Activated CD8-positive, alpha-beta memory T cell treated with anti-CD3 and anti-CD28 coated beads for 24 hours (primary cell): ENCODE measurements around the gene UBXN6.
A peak's percentile ranks its signal among the peaks of the same experiment; 100 is the strongest.

Experiments used
- DNase-seq: peaks from one replicate; pipeline ENCODE4 v3.0.0-alpha.2; 2020

Gene UBXN6, protein sequence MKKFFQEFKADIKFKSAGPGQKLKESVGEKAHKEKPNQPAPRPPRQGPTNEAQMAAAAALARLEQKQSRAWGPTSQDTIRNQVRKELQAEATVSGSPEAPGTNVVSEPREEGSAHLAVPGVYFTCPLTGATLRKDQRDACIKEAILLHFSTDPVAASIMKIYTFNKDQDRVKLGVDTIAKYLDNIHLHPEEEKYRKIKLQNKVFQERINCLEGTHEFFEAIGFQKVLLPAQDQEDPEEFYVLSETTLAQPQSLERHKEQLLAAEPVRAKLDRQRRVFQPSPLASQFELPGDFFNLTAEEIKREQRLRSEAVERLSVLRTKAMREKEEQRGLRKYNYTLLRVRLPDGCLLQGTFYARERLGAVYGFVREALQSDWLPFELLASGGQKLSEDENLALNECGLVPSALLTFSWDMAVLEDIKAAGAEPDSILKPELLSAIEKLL

GRCh38 chr19:4457654-4458395, at the start of gene UBXN6:
UBXN6 (minus strand) TSS chr19:4457794; CDS start chr19:4457697, 97 bp downstream.
- peak; percentile 98 for DNase-seq

- no peak for DNase-seq
These were observed 49.5 kb upstream of the UBXN6 start for GRCh38 chr19:4507150-4507452.

DNA sequence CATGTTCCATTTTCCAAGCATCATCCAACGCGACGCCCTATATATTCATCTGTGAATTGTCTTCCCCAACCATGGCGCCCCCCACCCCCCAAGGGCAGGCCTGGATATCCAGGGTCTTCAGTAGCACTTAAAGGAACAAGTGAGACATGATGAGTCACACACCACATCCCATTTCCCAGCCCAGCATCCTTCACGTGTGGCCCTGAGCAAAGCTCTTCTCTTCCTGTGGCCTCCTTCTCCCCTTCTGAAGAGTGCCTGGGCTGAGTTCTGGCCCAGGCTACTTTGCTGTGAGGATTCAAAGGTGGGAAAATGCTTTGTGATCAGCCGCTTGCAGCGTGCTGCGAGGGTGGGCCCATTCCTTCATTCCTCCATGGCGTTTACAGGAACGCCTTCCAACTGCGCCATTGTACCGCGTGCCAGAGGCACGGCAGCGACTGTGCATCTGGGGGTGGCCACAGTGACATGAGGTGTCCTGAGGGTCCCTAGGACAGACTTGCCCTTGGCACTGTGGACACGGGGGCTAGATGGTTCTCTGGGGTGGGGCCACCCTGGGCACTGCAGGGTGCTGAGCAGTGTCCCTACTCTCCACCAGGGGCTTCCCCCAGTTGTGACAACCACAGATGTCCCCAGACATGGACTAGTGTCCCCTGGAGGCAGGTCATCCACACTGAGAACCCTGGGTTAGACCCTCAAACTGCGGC, 49.0 kb upstream of the UBXN6 start:
- no peak for DNase-seq

DNA sequence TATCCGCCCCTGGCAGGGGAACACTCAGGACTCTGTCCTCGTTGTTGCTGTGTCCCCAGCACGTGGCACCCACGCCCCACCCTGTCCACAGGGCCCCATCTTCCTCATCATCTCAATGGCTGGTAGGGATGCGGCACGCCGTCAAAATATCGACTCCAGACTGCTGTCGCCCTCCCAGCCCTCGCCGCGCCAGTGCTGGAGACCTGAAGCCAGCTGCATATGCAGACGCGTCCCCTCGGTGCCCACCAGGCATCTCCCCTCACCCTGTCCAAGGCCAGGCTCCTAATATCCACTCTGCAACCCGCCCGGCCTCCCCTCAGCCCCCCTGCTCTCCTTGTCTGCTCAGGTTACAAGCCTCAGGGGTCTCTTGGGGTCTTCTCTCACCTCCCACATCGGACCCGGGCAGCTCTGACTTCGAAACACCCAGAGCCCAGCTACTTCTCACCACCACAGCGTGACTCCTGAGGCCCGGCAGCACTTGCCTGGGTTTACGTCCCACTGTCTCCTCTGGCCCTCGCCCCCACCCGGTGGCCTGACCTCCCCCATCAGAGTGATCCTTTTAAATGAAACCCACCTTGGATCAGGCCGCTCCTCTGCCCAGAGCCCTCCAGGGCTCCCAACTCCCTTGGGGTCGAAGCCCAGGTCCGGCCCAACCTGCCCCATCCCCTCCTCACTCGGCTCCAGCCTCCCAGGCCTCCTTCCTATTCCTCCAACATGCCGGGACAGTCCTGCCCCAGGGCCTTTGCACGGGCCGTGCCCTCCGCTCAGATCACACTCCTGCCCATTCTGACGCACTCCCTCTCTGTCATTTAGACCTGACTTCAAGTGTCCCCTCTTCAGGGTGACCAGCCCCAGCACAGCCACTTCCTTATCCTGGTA, 48.2 kb upstream of the UBXN6 start:
- no peak for DNase-seq

DNA sequence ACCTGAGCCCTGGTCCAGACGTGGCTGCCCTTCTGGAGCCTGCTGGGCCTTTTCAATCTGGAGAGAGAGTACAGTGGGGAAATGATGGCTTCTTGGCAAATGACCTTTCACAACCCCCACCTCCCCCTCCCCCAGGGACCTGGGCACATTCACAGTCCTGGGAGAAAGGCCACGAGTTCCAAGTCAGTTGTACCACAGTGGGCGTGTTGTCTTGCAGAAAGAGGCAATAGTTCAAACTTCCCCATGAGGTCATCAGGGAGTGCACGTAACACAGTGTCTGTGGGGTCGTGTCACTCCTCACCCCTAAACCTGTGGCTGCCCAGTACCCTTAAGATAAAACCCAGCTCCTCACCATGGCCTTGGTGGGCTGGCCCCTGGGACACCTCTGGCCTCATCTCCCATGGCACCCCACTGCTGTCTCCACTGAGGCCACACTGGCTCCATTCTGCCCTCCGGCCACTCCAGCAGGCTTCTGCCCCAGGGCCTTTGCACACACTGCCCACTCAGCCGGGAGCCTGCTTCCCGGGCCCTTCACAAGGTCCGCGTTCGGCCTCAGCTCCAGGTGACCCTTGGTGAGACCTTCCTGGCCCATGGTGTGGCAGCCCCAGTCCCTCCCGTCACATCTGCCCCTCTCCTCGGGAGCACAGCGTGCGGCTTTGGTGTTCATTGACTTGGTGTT, 47.4 kb upstream of the UBXN6 start:
- DNase-seq, result no peak

DNA sequence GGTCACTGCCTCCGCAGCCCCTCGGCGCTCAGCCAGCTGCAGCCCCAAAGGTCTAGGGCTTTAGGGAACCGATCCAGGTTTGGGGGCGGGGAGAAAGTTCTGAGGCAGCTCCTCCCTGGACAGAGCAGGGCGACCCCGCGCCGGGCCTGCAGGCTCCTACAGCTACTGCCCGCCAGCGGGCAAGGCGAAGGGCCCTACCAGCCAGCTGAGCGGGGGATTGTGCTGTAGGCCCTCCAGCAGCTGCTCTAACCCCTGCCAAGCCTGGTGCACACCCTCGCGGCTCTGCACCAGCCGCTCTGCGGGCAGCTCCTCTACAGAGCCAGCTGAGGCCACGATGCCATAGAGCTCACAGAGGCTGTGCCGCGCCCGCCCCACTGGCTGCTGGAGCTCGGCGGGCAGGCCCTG, 46.7 kb upstream of the UBXN6 start:
- DNase-seq, result no peak

DNA sequence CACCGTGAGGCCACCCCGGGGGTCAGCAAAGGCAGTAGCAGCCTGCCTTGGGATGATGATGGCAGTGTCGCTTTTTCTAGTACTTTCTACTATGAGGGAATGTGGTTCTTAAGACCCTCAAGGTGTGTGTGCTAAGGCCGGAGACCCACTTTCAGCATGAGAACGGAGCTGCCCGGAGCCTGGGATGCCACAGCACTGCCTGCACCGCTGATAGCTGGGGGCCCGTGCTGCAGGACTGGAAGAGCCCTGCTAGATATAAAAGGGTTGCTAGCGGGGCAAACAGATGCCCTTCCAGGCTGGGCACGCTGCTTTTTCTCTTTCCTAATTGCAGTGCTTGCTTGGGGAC, 46.2 kb upstream of the UBXN6 start:
- no peak for DNase-seq

DNA sequence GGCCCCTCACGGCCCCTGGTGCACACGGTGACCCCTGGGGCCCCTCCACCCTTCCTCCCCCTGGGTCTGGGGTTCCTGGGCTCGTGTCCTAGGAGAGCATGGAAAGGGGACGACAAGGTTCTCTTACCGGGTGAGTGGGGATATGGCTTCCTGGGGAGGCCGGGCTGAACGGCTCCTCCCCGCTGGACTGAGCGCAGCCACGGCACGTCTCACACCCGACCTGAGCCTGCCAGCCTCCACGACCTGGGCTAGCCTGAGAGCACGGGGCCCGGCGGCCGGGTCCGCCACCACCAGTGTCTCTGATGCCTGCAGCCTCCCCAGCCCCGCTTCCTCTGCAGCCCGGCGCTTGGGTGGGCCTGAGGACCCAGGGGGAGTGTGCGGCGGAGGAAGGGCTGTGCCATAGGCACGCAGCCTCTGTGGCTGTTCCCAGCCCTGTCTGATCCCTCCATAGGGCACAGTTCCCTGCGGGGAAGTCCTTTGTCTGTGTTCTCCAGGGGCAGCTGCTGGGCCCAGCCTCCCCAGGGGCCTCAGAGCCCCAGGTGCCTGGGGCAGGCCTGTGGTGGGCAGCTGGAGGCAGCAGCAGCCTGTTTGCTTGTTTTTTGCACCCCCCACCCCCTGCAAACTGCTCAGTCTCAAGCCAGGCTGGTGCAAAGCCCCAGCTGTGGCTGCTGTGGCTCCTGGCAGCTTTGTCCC, 45.7 kb upstream of the UBXN6 start:
- DNase-seq, result no peak

DNA sequence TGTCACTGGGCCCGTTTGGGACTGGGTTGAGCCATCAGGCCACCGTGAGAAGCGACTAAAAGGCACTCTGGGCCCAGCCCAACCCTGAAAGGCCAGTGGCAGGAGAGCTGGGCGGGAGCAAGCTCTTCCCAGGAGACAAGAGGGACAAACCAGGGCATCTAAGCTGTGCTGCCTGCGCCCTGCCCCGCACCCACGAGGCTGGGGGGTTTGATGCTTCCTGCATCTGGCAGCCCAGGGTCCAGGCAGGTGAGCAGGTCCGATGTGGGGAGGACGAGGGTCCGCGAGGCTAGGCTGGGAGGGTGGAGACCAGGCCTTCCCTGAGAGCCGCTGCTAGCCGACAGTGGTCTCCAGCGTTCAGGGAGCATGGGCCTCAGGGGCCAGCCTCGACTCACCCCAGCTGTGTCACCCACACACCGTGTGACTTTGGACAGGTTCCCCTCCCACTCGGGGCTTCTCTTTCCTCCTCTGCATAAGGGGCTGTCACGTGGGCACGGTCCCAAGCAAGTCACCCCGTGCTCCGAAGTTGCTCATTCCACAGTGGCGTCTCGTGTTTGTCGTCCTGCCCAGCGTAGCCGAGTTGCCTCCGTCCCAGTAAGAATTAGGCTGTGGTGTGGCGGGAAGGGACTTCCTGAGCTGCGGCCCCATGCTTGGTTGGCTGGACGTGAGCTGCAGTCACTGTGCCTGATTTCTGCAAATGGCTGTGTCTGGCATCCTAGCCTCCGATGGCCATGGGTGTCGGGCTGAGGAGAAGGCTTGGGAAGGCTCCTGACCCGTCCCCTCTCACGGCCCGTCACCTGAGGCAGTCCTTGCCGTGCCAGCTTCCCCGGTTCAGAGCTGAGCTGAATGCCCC, 44.9 kb upstream of the UBXN6 start:
- DNase-seq, result no peak

DNA sequence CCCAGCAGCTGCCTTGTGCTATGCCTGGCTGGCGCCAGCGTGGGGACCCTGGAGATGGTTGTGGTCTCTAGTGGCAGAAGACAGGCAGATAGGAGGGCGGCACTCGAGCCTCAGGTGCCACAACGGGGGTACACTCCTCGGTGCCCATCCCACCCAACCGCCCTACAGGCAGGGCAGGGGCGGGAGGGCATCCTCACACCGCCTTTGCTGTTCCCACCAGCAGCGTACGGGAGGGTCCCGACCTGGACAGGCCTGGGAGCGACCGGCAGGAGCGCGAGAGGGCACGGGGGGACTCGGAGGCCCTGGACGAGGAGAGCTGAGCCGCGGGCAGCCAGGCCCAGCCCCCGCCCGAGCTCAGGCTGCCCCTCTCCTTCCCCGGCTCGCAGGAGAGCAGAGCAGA, 44.1 kb upstream of the UBXN6 start:
- no peak for DNase-seq

DNA sequence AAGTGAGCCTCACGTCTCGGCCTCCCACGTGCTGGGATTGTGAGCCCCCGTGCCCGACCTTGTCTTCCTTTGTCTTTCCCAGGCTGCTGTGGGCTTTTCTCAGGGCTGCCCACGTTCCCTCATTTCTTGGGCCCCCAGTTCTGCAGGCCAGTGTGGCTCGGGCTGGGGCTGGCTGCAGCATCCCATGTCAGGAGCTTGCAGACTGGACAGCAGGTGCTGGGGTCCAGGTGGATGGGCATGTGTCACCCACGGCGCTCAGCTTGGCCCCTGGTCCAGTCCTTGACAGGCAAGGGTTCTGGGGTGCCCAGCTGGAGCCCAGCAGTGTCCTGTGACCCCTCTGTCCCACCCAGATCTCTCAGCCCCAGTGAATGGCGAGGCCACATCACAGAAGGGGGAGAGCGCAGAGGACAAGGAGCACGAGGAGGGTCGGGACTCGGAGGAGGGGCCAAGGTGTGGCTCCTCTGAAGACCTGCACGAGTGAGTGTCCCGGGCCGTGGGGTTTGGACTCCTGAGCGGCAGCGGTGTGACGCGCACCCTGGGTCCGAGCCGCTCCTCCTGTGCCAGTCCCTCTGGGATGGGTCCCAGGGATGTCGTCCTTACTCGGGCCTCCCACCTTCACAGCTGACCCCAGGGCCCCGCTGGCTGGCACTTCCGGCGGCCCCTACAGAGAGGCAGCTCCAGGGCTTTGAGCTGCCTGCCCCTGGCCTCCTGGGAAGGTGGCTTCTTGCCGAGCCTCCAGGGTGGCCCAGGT, 43.4 kb upstream of the UBXN6 start:
- no peak for DNase-seq

GRCh38 chr19:4499855-4500254, 42.3 kb upstream of the UBXN6 start:
- no peak for DNase-seq

- DNase-seq, result no peak
These were observed 41.7 kb upstream of the UBXN6 start for GRCh38 chr19:4499318-4499717.

DNA sequence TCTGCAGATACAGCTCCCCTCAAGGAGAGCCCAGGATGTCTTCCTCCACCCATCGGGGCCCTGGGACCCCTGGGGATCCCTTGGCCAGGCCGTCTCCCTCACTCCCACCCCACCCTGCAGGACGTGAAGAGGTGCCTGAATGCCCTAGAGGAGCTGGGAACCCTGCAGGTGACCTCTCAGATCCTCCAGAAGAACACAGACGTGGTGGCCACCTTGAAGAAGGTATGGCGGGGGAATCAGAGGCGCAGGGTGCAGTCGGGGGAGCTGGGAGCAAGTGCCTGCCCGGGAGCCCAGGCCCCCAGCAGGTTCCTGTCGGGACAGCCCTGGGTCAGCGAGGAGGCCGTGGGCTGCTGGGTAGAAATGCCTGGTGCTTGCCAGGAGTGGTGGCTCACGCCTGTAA, 41.1 kb upstream of the UBXN6 start:
- DNase-seq, result no peak

DNA sequence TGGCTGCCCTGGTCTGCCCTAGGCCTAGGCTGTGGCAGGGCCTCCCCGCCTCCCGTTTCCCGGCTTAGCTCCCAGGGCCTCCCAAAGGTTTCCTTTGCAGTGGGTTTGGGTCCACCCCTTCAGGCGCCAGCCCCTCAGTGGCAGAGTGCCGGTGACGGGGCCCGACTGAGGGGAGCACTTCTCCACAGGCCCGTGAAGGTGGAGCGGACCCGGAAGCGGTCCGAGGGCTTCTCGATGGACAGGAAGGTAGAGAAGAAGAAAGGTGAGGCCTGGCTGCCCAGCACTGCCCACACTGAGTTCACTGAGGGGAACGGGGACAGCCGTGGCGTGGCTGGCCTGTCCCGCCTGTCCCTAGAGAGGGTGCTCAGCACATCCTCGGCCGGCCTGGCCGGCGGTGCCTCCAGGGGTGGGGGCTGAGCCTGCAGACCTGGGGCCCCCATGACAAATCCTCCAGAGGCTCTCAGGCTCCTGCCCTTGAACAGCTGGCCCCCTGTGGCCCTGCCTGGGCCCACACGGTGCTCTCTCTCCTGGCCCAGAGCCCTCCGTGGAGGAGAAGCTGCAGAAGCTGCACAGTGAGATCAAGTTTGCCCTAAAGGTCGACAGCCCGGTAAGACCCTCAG, 40.3 kb upstream of the UBXN6 start:
- no peak for DNase-seq

- no peak for DNase-seq
These were observed 38.7 kb upstream of the UBXN6 start for GRCh38 chr19:4496304-4496703.

DNA sequence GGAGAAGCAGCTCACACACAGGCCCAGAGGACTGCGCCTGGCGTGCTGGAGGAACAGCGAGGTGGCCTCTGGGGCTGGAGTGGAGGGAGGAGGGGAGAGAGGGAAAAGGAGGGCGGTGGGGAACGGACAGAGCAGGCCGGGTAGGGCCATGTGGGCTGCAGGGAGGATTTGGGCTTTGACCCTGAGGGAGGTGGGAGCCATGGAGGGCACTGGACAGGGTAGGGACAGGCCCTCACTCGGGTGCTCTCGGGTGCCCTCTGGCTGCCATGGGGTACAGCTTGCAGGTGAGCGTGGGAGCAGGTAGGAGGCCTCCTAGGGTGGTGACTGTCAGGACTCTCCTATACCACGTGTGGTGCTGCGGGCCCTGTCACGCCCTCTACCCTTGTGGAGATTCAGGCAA, 37.9 kb upstream of the UBXN6 start:
- DNase-seq, result no peak

- DNase-seq, result no peak
These were observed 37.1 kb upstream of the UBXN6 start for GRCh38 chr19:4494691-4495064.

DNA sequence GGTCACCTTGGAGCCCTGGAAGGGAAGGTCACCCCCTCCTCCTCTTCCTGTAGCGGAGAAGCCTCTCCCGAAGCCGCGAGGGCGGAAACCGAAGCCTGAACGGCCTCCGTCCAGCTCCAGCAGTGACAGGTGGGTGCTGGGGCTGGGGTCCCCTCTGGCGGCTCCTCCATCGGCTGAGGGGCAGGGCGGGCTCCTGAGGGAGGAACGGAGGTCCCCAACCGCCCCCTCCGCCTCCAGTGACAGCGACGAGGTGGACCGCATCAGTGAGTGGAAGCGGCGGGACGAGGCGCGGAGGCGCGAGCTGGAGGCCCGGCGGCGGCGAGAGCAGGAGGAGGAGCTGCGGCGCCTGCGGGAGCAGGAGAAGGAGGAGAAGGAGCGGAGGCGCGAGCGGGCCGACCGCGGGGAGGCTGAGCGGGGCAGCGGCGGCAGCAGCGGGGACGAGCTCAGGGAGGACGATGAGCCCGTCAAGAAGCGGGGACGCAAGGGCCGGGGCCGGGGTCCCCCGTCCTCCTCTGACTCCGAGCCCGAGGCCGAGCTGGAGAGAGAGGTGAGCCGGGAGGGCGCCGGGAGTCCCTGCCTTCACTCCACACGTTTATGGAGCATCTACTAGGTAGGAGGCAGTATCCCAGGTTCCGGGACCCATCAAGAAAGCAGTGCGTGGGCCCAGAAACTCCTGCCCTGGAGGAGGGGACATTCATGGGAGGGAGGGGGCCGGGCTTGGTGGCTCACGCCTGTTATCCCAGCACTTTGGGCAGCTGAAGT, 36.5 kb upstream of the UBXN6 start:
- DNase-seq, result no peak
